Nephron progenitor cell (in vitro differentiated cells): ENCODE results near the gene FIBCD1.

Source experiments
- DNase-seq: peaks from one replicate; pipeline ENCODE4 v3.0.0; 2021
- H3K27ac Mint-ChIP-seq: 2 replicates; pipeline ENCODE4 v1.8.0; 2021; ENCODE audit warnings: mild to moderate bottlenecking, moderate library complexity, mixed read lengths
- H3K27me3 Mint-ChIP-seq: 2 replicates; pipeline ENCODE4 v1.8.0; 2021; ENCODE audit warnings: mild to moderate bottlenecking, low read depth, mixed read lengths; ENCODE audit not compliant: poor library complexity
- H3K36me3 Mint-ChIP-seq: 2 replicates; pipeline ENCODE4 v1.8.0; 2021; ENCODE audit warnings: low read depth, mixed read lengths
- H3K4me1 Mint-ChIP-seq: 2 replicates; pipeline ENCODE4 v1.8.0; 2021; ENCODE audit warnings: mixed read lengths
- H3K4me3 Mint-ChIP-seq: 2 replicates; pipeline ENCODE4 v1.8.0; 2021; ENCODE audit warnings: mild to moderate bottlenecking, moderate library complexity, mixed read lengths
- H3K9me3 Mint-ChIP-seq: 2 replicates; pipeline ENCODE4 v1.8.0; 2021; ENCODE audit warnings: mild to moderate bottlenecking, moderate library complexity, mixed read lengths
- TF ChIP-seq, protein P1 (sequence below): fragments of 200-600 bp; sonication (generic); IDR thresholded peaks from 2 replicates; pipeline ENCODE4 v1.5.0; 2021; ENCODE audit warnings: antibody characterized with exemption

The FIBCD1 gene

GRCh38 chr9:130985606-130986162 is 46.6 kb upstream of the FIBCD1 start:
- no peak for DNase-seq
- Mint-ChIP-seq H3K27ac (no peak overlapping the region), H3K9me3 (no peaks in the 10 kb centered on the region), H3K36me3 (no peaks in the 10 kb centered on the region), H3K4me3 (no peak overlapping the region), H3K4me1 (peaks cover 82% of the 10 kb centered on the region), H3K27me3 (peaks cover 17% of the 10 kb centered on the region)
- TF ChIP-seq, protein P1, sequence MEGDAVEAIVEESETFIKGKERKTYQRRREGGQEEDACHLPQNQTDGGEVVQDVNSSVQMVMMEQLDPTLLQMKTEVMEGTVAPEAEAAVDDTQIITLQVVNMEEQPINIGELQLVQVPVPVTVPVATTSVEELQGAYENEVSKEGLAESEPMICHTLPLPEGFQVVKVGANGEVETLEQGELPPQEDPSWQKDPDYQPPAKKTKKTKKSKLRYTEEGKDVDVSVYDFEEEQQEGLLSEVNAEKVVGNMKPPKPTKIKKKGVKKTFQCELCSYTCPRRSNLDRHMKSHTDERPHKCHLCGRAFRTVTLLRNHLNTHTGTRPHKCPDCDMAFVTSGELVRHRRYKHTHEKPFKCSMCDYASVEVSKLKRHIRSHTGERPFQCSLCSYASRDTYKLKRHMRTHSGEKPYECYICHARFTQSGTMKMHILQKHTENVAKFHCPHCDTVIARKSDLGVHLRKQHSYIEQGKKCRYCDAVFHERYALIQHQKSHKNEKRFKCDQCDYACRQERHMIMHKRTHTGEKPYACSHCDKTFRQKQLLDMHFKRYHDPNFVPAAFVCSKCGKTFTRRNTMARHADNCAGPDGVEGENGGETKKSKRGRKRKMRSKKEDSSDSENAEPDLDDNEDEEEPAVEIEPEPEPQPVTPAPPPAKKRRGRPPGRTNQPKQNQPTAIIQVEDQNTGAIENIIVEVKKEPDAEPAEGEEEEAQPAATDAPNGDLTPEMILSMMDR: no peak

DNA sequence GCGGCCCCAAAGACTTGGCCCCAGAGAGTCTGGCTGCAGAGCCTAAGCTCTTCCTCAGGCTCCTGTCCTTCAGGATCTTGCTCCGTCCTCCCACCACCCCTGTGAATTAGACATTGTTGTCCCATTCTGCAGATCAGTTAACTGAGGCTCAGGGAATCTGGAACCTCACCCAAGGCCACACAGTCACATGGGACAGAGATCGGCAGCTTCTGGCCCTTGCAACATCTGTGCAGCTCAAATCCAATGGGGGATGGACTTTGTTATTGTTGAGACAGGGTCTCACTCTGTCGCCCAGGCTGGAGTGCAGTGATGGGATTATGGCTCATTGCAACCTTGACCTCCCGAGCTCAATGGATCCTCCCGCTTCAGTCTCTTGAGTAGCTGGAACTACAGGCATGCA is 46.0 kb upstream of the FIBCD1 start:
- Mint-ChIP-seq H3K9me3 (no peaks in the 10 kb centered on the region), H3K27me3 (peaks cover 21% of the 10 kb centered on the region), H3K36me3 (no peaks in the 10 kb centered on the region), H3K4me3 (no peak overlapping the region), H3K27ac (no peak overlapping the region), H3K4me1 (peaks cover 82% of the 10 kb centered on the region)
- no peak for DNase-seq
- TF ChIP-seq, protein P1: no peak

DNA sequence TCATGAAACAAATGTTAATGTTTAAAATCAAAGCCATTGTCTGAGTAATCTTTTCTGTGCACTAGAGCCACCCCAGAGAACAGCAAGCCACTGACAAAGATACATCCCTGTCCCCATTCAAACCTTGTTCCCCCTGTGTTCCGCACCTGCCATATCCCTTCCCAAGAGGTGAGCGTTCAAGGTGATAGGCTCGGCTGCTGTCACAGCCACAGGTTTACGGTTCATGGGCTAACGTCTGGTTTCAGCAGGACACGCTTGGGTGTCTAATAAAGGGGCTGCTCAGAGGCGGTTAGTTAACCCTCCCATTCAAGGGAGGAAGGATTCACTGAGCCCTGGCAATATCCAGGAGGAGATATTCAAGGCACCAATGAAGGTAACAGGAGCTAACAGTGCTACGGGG is 45.5 kb upstream of the FIBCD1 start:
- Mint-ChIP-seq H3K9me3 (no peaks in the 10 kb centered on the region), H3K27ac (peak overlapping the region; percentile 41), H3K4me1 (peaks cover 87% of the 10 kb centered on the region), H3K36me3 (no peaks in the 10 kb centered on the region), H3K4me3 (no peak overlapping the region), H3K27me3 (peaks cover 22% of the 10 kb centered on the region)
- TF ChIP-seq, protein P1: no peak
- no peak for DNase-seq

GRCh38 chr9:130983970-130984369 is 44.9 kb upstream of the FIBCD1 start:
- DNase-seq: no peak
- Mint-ChIP-seq H3K9me3 (no peaks in the 10 kb centered on the region), H3K4me1 (peaks cover 89% of the 10 kb centered on the region), H3K4me3 (no peak overlapping the region), H3K36me3 (no peaks in the 10 kb centered on the region), H3K27ac (no peak overlapping the region), H3K27me3 (peaks cover 22% of the 10 kb centered on the region)
- TF ChIP-seq, protein P1: no peak

GRCh38 chr9:130983359-130983670 is 44.3 kb upstream of the FIBCD1 start:
- Mint-ChIP-seq H3K4me1 (peaks cover 83% of the 10 kb centered on the region), H3K27ac (no peak overlapping the region), H3K27me3 (peaks cover 20% of the 10 kb centered on the region)

More at GRCh38 chr9:130983359-130983670, 44.3 kb upstream of the FIBCD1 start:
- TF ChIP-seq, protein P1: no peak
- DNase-seq: no peak
- no peak overlapping the region for H3K4me3 Mint-ChIP-seq
- H3K9me3 Mint-ChIP-seq: no peaks in the 10 kb centered on the region
- H3K36me3 Mint-ChIP-seq: no peaks in the 10 kb centered on the region
